HL-60 (cell line): Measurements from ENCODE around the gene SPINT1.
A peak's percentile ranks its signal among the peaks of the same experiment; 100 is the strongest.
"Not testable (repeated sequence)": the region's sequence is repeated elsewhere in the genome, so short reads cannot be mapped to it uniquely, and the experiment has no call there.

ENCODE experiments used
- DNase-seq, 2 experiments: peaks; one replicate each; pipeline ENCODE4 v3.0.0-alpha.2; 2010 to 2020; ENCODE audit warnings: low read depth in 1 of 2, low spot score in 1 of 2
- H3K27ac ChIP-seq: fragments of 250-450 bp; sonication (Bioruptor Pico); replicated peaks from 2 replicates; pipeline ENCODE4 v1.5.1; 2020; ENCODE audit warnings: mild to moderate bottlenecking, moderate library complexity
- H3K27me3 ChIP-seq: fragments of 250-450 bp; sonication (Bioruptor Pico); 2 replicates; pipeline ENCODE4 v1.5.1; 2021; ENCODE audit warnings: mild to moderate bottlenecking, moderate library complexity; ENCODE audit not compliant: insufficient read depth, poor library complexity, severe bottlenecking
- H3K4me3 ChIP-seq: replicated peaks from 2 replicates; pipeline ENCODE4 v1.5.1; 2011; ENCODE audit warnings: mild to moderate bottlenecking, control low read depth, low read length; ENCODE audit not compliant: insufficient read depth
- CTCF ChIP-seq: IDR thresholded peaks from one replicate; pipeline ENCODE4 v1.5.1; 2011; ENCODE audit warnings: low read length, control low read depth, inconsistent platforms; ENCODE audit not compliant: insufficient read depth
- GABPA ChIP-seq: IDR thresholded peaks from 2 replicates; pipeline ENCODE4 v1.6.1; 2012; ENCODE audit warnings: low read depth
- POLR2AphosphoS5 ChIP-seq: IDR thresholded peaks from 2 replicates; pipeline ENCODE4 v1.6.1; 2012; ENCODE audit warnings: low read depth
- REST ChIP-seq: IDR thresholded peaks from 2 replicates; pipeline ENCODE4 v1.6.1; 2012; ENCODE audit warnings: low read depth; ENCODE audit not compliant: insufficient replicate concordance

Gene SPINT1

GRCh38 chr15:40857601-40858341, 13.9 kb downstream of the SPINT1 start:
- TF ChIP-seq CTCF (peak; percentile 99), REST (no peak)
- Histone ChIP-seq H3K27me3 (no peaks in the 10 kb centered on the region), H3K27ac (no peak overlapping the region), H3K4me3 (no peak overlapping the region)
- DNase-seq, result peak in 1 of 2 experiments; percentile 81

- Histone ChIP-seq H3K27me3 (no peaks in the 10 kb centered on the region), H3K4me3 (no peak overlapping the region), H3K27ac (no peak overlapping the region)
- no peak for DNase-seq
- TF ChIP-seq REST (no peak), GABPA (no peak)
Measured at GRCh38 chr15:40858706-40859105, 14.9 kb downstream of the SPINT1 start.

- TF ChIP-seq CTCF, result peak; percentile 84
- TF ChIP-seq REST, result no peak
- TF ChIP-seq POLR2AphosphoS5, result no peak
- Histone ChIP-seq H3K4me3 (no peak overlapping the region), H3K27ac (no peak overlapping the region), H3K27me3 (no peaks in the 10 kb centered on the region)
- DNase-seq, result peak; percentile 70 to 87
Measured at GRCh38 chr15:40859206-40859851, 15.5 kb downstream of the SPINT1 start.

- not testable (repeated sequence) for H3K4me3 ChIP-seq, H3K27ac ChIP-seq, DNase-seq, H3K27me3 ChIP-seq
Measured at GRCh38 chr15:40861147-40861546, 17.3 kb downstream of the SPINT1 start.
